ENCODE measurements around the gene OSBP. TPM values are rescaled to one million over a fixed set of nuclear protein-coding genes. Genes with fewer than 3 reads are reported as not detected.

The OSBP gene
- total and polyA plus RNA-seq, 9 of the 15 experiments (the other 6 are each of a cell fraction or from before 2014, with no cell fraction given): 11.7 to 49.0 (median 28.7) TPM

DNA sequence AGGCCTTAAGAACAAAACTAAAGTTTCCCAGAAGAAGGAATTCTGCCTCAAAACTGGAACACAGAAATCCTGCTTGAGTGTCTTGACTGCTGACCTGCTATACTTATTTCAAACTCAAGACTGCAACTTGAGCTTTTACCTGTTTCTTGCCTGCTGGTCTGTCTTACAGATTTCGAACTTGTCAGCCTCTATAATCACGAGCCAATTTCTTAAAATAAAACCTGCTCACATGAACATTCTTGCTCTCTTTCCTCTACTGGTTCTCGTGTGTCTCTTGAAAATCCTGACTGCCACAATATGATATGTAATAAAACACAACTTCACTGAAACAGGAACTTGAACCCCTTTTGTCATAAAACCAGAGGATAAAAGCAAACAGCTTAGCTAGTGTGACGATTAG is 39.3 kb upstream of the OSBP start (continued):
- TF ChIP-seq, protein P1, sequence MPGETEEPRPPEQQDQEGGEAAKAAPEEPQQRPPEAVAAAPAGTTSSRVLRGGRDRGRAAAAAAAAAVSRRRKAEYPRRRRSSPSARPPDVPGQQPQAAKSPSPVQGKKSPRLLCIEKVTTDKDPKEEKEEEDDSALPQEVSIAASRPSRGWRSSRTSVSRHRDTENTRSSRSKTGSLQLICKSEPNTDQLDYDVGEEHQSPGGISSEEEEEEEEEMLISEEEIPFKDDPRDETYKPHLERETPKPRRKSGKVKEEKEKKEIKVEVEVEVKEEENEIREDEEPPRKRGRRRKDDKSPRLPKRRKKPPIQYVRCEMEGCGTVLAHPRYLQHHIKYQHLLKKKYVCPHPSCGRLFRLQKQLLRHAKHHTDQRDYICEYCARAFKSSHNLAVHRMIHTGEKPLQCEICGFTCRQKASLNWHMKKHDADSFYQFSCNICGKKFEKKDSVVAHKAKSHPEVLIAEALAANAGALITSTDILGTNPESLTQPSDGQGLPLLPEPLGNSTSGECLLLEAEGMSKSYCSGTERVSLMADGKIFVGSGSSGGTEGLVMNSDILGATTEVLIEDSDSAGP (CRISPR knock-in tag; IDR thresholded peaks at IDR 0.05): no peak
- no peak for TF ChIP-seq ZNF655 (CRISPR knock-in tag; IDR thresholded peaks at IDR 0.05)
- no peak for TF ChIP-seq POLR2H (tag; IDR thresholded peaks at IDR 0.05; ENCODE audit: low read depth)
- TF ChIP-seq, protein P2, sequence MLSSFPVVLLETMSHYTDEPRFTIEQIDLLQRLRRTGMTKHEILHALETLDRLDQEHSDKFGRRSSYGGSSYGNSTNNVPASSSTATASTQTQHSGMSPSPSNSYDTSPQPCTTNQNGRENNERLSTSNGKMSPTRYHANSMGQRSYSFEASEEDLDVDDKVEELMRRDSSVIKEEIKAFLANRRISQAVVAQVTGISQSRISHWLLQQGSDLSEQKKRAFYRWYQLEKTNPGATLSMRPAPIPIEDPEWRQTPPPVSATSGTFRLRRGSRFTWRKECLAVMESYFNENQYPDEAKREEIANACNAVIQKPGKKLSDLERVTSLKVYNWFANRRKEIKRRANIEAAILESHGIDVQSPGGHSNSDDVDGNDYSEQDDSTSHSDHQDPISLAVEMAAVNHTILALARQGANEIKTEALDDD (IDR thresholded peaks at IDR 0.05): no peak
- TF ChIP-seq TCF7L2 (IDR thresholded peaks at IDR 0.05; ENCODE audit: low read depth, low read length): no peak
- no peak for TF ChIP-seq NFRKB (IDR thresholded peaks at IDR 0.05; ENCODE audit: low read depth)
- TF ChIP-seq, protein P3, sequence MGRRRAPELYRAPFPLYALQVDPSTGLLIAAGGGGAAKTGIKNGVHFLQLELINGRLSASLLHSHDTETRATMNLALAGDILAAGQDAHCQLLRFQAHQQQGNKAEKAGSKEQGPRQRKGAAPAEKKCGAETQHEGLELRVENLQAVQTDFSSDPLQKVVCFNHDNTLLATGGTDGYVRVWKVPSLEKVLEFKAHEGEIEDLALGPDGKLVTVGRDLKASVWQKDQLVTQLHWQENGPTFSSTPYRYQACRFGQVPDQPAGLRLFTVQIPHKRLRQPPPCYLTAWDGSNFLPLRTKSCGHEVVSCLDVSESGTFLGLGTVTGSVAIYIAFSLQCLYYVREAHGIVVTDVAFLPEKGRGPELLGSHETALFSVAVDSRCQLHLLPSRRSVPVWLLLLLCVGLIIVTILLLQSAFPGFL (CRISPR knock-in tag; IDR thresholded peaks at IDR 0.05): no peak

Measured in K562 (cell line).